GM23338 (cell line): ENCODE data around the gene AAGAB. TPM values are rescaled to one million over a fixed set of nuclear protein-coding genes. Genes with fewer than 3 reads are reported as not detected.

Source experiments
- ATAC-seq: fragments of 200-7000 bp; cut with Tn5 transposase; 3 replicates; pipeline ENCODE4 v1.9.1; 2020
- DNase-seq: peaks from one replicate; pipeline ENCODE4 v3.0.0-alpha.2; 2015; ENCODE audit warnings: low spot score
- H2AFZ ChIP-seq: fragments of 200-600 bp; sonication (generic); 2 replicates; pipeline ENCODE4 v1.8.0; 2016; ENCODE audit warnings: antibody characterized with exemption, mild to moderate bottlenecking, moderate library complexity
- H3F3A ChIP-seq: fragments of 200-600 bp; sonication (generic); replicated peaks from 2 replicates; pipeline ENCODE4 v1.8.0; 2017; ENCODE audit warnings: antibody characterized with exemption, mixed run types, low read depth
- H3K27ac ChIP-seq: fragments of 200-600 bp; sonication (generic); 2 replicates; pipeline ENCODE4 v1.6.1; 2016; ENCODE audit warnings: low read depth
- H3K27me3 ChIP-seq: fragments of 200-600 bp; sonication (generic); 2 replicates; pipeline ENCODE4 v1.8.0; 2016; ENCODE audit warnings: mild to moderate bottlenecking, mixed run types, moderate library complexity; ENCODE audit not compliant: insufficient read depth
- H3K36me3 ChIP-seq: fragments of 200-600 bp; sonication (generic); 2 replicates; pipeline ENCODE4 v1.8.0; 2016; ENCODE audit warnings: mild to moderate bottlenecking; ENCODE audit not compliant: insufficient read depth
- H3K4me1 ChIP-seq: fragments of 200-600 bp; sonication (generic); 2 replicates; pipeline ENCODE4 v1.8.0; 2016; ENCODE audit warnings: mild to moderate bottlenecking, moderate library complexity; ENCODE audit not compliant: insufficient read depth
- H3K4me2 ChIP-seq: fragments of 200-600 bp; sonication (generic); 2 replicates; pipeline ENCODE4 v1.7.1; 2017; ENCODE audit warnings: mixed run types
- H3K4me3 ChIP-seq: fragments of 200-600 bp; sonication (generic); 2 replicates; pipeline ENCODE4 v1.6.1; 2016; ENCODE audit warnings: mixed run types
- H3K79me2 ChIP-seq: fragments of 200-600 bp; sonication (generic); replicated peaks from 2 replicates; pipeline ENCODE4 v1.8.0; 2017; ENCODE audit warnings: mild to moderate bottlenecking; ENCODE audit not compliant: insufficient read depth
- H3K9me2 ChIP-seq: fragments of 200-600 bp; sonication (generic); 2 replicates; pipeline ENCODE4 v1.8.0; 2017; ENCODE audit not compliant: insufficient read depth
- H4K20me1 ChIP-seq: fragments of 200-600 bp; sonication (generic); replicated peaks from 2 replicates; pipeline ENCODE4 v1.8.0; 2017; ENCODE audit warnings: mild to moderate bottlenecking; ENCODE audit not compliant: insufficient read depth
- H3K27ac Mint-ChIP-seq: 2 replicates; pipeline ENCODE4 v1.8.0; 2020; ENCODE audit warnings: inconsistent platforms, mild to moderate bottlenecking, moderate library complexity, mixed read lengths
- H3K27me3 Mint-ChIP-seq: 3 replicates; pipeline ENCODE4 v1.8.0; 2022; ENCODE audit warnings: low read depth, mild to moderate bottlenecking, moderate library complexity, mixed read lengths, inconsistent platforms; ENCODE audit not compliant: insufficient read depth, poor library complexity
- H3K36me3 Mint-ChIP-seq: 3 replicates; pipeline ENCODE4 v1.8.0; 2021; ENCODE audit warnings: low read depth, mild to moderate bottlenecking, inconsistent platforms, moderate library complexity, mixed read lengths
- H3K4me1 Mint-ChIP-seq: 3 replicates; pipeline ENCODE4 v1.8.0; 2020; ENCODE audit warnings: mild to moderate bottlenecking, inconsistent platforms, mixed read lengths
- H3K4me3 Mint-ChIP-seq: 3 replicates; pipeline ENCODE4 v1.8.0; 2021; ENCODE audit warnings: moderate library complexity, mild to moderate bottlenecking, inconsistent platforms, mixed read lengths
- H3K9me3 Mint-ChIP-seq: 3 replicates; pipeline ENCODE4 v1.8.0; 2020; ENCODE audit warnings: moderate library complexity, mild to moderate bottlenecking, inconsistent platforms, mixed read lengths
- CREB1 ChIP-seq: fragments of 250-450 bp; sonication (Bioruptor Pico); IDR thresholded peaks from 2 replicates; pipeline ENCODE4 v1.5.0; 2020; ENCODE audit warnings: low read depth, mild to moderate bottlenecking, moderate library complexity
- CTCF ChIP-seq, 2 experiments: fragments of 200-600 bp in 1 of 2; sonication (generic) in 1 of 2; conservative IDR thresholded peaks; 2 replicates each; pipeline versions ENCODE4 v1.5.1 to v1.6.1; 2016 to 2017; ENCODE audit warnings: antibody characterized with exemption in 2 of 2, low read depth in 2 of 2, mild to moderate bottlenecking in 2 of 2, moderate library complexity in 1 of 2
- ETS1 ChIP-seq: IDR thresholded peaks from 2 replicates; pipeline ENCODE4 v1.6.1; 2016; ENCODE audit warnings: antibody characterized with exemption
- EZH2 ChIP-seq: fragments of 200-600 bp; sonication (generic); IDR thresholded peaks from one replicate; pipeline ENCODE4 v1.8.0; 2017; ENCODE audit warnings: antibody characterized with exemption, mild to moderate bottlenecking, low read depth; ENCODE audit not compliant: unreplicated experiment
- EZH2phosphoT487 ChIP-seq: fragments of 200-600 bp; sonication (generic); IDR thresholded peaks from one replicate; pipeline ENCODE4 v1.8.1; 2018; ENCODE audit warnings: antibody characterized with exemption; ENCODE audit not compliant: unreplicated experiment
- JUNB ChIP-seq: IDR thresholded peaks from one replicate; pipeline ENCODE4 v1.6.1; 2016; ENCODE audit warnings: antibody characterized with exemption; ENCODE audit not compliant: unreplicated experiment
- NANOG ChIP-seq: IDR thresholded peaks from 2 replicates; pipeline ENCODE4 v1.6.1; 2016; ENCODE audit warnings: antibody characterized with exemption, borderline replicate concordance
- POLR2AphosphoS5 ChIP-seq: IDR thresholded peaks from 2 replicates; pipeline ENCODE4 v1.6.1; 2016; ENCODE audit warnings: antibody characterized with exemption, low read depth
- REST ChIP-seq: IDR thresholded peaks from one replicate; pipeline ENCODE4 v1.6.1; 2018; ENCODE audit warnings: antibody characterized with exemption; ENCODE audit not compliant: unreplicated experiment
- STAT1 ChIP-seq: IDR thresholded peaks from one replicate; pipeline ENCODE4 v1.6.1; 2016; ENCODE audit warnings: antibody characterized with exemption; ENCODE audit not compliant: unreplicated experiment
- ZNF114 ChIP-seq: fragments of 250-450 bp; sonication (Bioruptor Pico); IDR thresholded peaks from 2 replicates; pipeline ENCODE4 v1.5.0; 2020; ENCODE audit warnings: mild to moderate bottlenecking, moderate library complexity
- ZNF331 ChIP-seq: fragments of 250-450 bp; sonication (Bioruptor Pico); IDR thresholded peaks from 2 replicates; pipeline ENCODE4 v1.5.0; 2020; ENCODE audit warnings: low read depth, mild to moderate bottlenecking, moderate library complexity
- ZNF462 ChIP-seq: fragments of 250-450 bp; sonication (Bioruptor Pico); IDR thresholded peaks from 2 replicates; pipeline ENCODE4 v1.5.0; 2020; ENCODE audit warnings: mild to moderate bottlenecking, moderate library complexity
- polyA plus RNA-seq: library from polyadenylated mRNA; unstranded; fragments of >200 nt; fragmentation: Nextera tagmentation; extraction: Ambion mirVana; gene quantifications from 2 replicates; pipeline ENCODE4 v1.2.1, GENCODE V29; 2016
- total RNA-seq: library from RNA; depleted of rRNA; stranded (reverse); fragments of >200 nt; shearing (Covaris generic); gene quantifications from 2 replicates; pipeline ENCODE4 v1.2.3, GENCODE V29; 2014

AAGAB gene
- total and polyA plus RNA-seq, 2 experiments from 2014 or later, result 20.8 to 42.8 TPM

- TF ChIP-seq STAT1, result no peak
- no peak for TF ChIP-seq REST
- no peak for TF ChIP-seq POLR2AphosphoS5
- no peak for TF ChIP-seq EZH2phosphoT487
- TF ChIP-seq ZNF462 (CRISPR knock-in tag), result no peak
- no peak for TF ChIP-seq CTCF (conservative IDR thresholded peaks at IDR 0.05; ENCODE audit: low read depth in 2 of 2)
- no peak for TF ChIP-seq ZNF114 (CRISPR knock-in tag)
- TF ChIP-seq ZNF331 (CRISPR knock-in tag), result no peak
- no peak for TF ChIP-seq NANOG
- no peak for TF ChIP-seq CREB1 (CRISPR knock-in tag)
- TF ChIP-seq JUNB, result no peak
- TF ChIP-seq ETS1, result no peak
- no peak for TF ChIP-seq EZH2
- Histone ChIP-seq H4K20me1 (no peaks in the 10 kb centered on the region), H3K9me2 (no peaks in the 10 kb centered on the region), H3K79me2 (no peaks in the 10 kb centered on the region), H3K4me3 (no peak overlapping the region), H3K27ac (no peak overlapping the region), H3F3A (no peaks in the 10 kb centered on the region), H3K27me3 (no peaks in the 10 kb centered on the region), H3K36me3 (no peaks in the 10 kb centered on the region), H3K4me1 (peaks cover 8% of the 10 kb centered on the region), H3K4me2 (peak overlapping the region; percentile 6), H2AFZ (peak overlapping the region; percentile 5; the same call in 1 of the 2 replicates)
- Mint-ChIP-seq H3K36me3 (no peaks in the 10 kb centered on the region), H3K9me3 (no peaks in the 10 kb centered on the region), H3K4me1 (peaks cover 10% of the 10 kb centered on the region), H3K27ac (no peak overlapping the region), H3K4me3 (no peak overlapping the region), H3K27me3 (no peaks in the 10 kb centered on the region)
- ATAC-seq (peak; percentile 95), DNase-seq (peak; percentile 61)
These were observed 41.7 kb upstream of the AAGAB start for GRCh38 chr15:67296188-67296587.
